GM12878 (cell line): ENCODE measurements around the gene CSTF1. TPM values are rescaled to one million over a fixed set of nuclear protein-coding genes. Genes with fewer than 3 reads are reported as not detected.

ENCODE experiments used
- ATAC-seq: fragments of 200-7000 bp; cut with Tn5 transposase; 3 replicates; pipeline ENCODE4 v1.9.1; 2020; ENCODE audit warnings: mild to moderate bottlenecking, moderate library complexity
- BruUV-seq: library from RNA; stranded (reverse); fragments of 400-500 nt; replicated peaks from 2 replicates; lab custom pipeline; 2021; lab: Mats Ljungman, UMichigan
- CTCF ChIA-PET: fragments of 300-600 bp; sonication (Branson Sonifier 250); formaldehyde crosslinking; extraction: SDS; loops from one replicate; lab custom pipeline; 2021; ENCODE audit warnings: inconsistent platforms; lab: Yijun Ruan, JAX
- POLR2A ChIA-PET: fragments of 350-600 bp; formaldehyde crosslinking; extraction: SDS; loops from one replicate; lab custom pipeline; 2021; ENCODE audit warnings: inconsistent platforms; lab: Charles Lee
- RAD21 ChIA-PET: fragments of 300-600 bp; sonication (Branson Sonifier 250); formaldehyde crosslinking; loops from one replicate; lab custom pipeline; 2023; ENCODE audit warnings: antibody characterized with exemption; ENCODE audit not compliant: unreplicated experiment; lab: Charles Lee
- SMC1A ChIA-PET: fragments of 300-600 bp; sonication (Branson Sonifier 250); formaldehyde crosslinking; loops from one replicate; lab custom pipeline; 2023; ENCODE audit not compliant: unreplicated experiment, uncharacterized antibody; lab: Charles Lee
- DNase-seq: peaks from one replicate; pipeline ENCODE4 v3.0.0-alpha.2; 2011; ENCODE audit warnings: low read depth, low spot score
- FAIRE-seq: peaks from 3 replicates; lab custom pipeline; 2011; peaks lifted over from hg19 to GRCh38; lab: Jason Lieb, UNC
- H2AFZ ChIP-seq: 2 replicates; pipeline ENCODE4 v1.6.0; 2011; ENCODE audit warnings: low read depth, low read length, control low read depth; ENCODE audit not compliant: control insufficient read depth
- H3K27ac ChIP-seq: 2 replicates; pipeline ENCODE4 v1.5.1; 2011; ENCODE audit warnings: control low read depth; ENCODE audit not compliant: control insufficient read depth, insufficient read depth
- H3K27me3 ChIP-seq, 2 experiments: replicated peaks in 1 of 2; 2 replicates each; pipeline versions ENCODE4 v1.6.0 to v1.6.1; 2011; ENCODE audit warnings: low read length in 1 of 2; ENCODE audit not compliant: control insufficient read depth in 2 of 2, insufficient read depth in 2 of 2
- H3K36me3 ChIP-seq, 2 experiments: 2 replicates each; pipeline ENCODE4 v1.5.1; 2011; ENCODE audit warnings: low read length in 1 of 2; ENCODE audit not compliant: control insufficient read depth in 2 of 2, insufficient read depth in 2 of 2
- H3K4me1 ChIP-seq: 2 replicates; pipeline ENCODE4 v1.6.1; 2011; ENCODE audit warnings: mild to moderate bottlenecking, low read length, moderate library complexity, mixed read lengths; ENCODE audit not compliant: control insufficient read depth, insufficient read depth
- H3K4me2 ChIP-seq: 2 replicates; pipeline ENCODE4 v1.6.0; 2011; ENCODE audit warnings: control low read depth; ENCODE audit not compliant: control insufficient read depth, insufficient read depth
- H3K4me3 ChIP-seq: fragments of 200-600 bp; sonication (generic); 2 replicates; pipeline ENCODE4 v1.5.1; 2016
- H3K79me2 ChIP-seq: 2 replicates; pipeline ENCODE4 v1.6.0; 2011; ENCODE audit warnings: low read length; ENCODE audit not compliant: control insufficient read depth, insufficient read depth
- H3K9ac ChIP-seq: 2 replicates; pipeline ENCODE4 v1.8.0; 2011; ENCODE audit warnings: low read length, control low read depth, mixed read lengths; ENCODE audit not compliant: control insufficient read depth, insufficient read depth
- H3K9me3 ChIP-seq: replicated peaks from 3 replicates; pipeline ENCODE4 v1.5.1; 2011; ENCODE audit warnings: mild to moderate bottlenecking, low read length; ENCODE audit not compliant: control insufficient read depth, insufficient read depth
- H4K20me1 ChIP-seq: 2 replicates; pipeline ENCODE4 v1.6.0; 2011; ENCODE audit not compliant: control insufficient read depth, insufficient read depth
- ATF7 ChIP-seq: fragments of 450-650 bp; IDR thresholded peaks from 2 replicates; pipeline ENCODE4 v1.6.1; 2016; ENCODE audit warnings: low read depth, mild to moderate bottlenecking
- CREB1 ChIP-seq: IDR thresholded peaks from 2 replicates; pipeline ENCODE4 v1.6.1; 2012; ENCODE audit warnings: low read depth, mild to moderate bottlenecking, inconsistent platforms
- EZH2 ChIP-seq: IDR thresholded peaks from 2 replicates; pipeline ENCODE4 v1.6.1; 2012; ENCODE audit warnings: low read depth, mild to moderate bottlenecking, control low read depth, inconsistent platforms, low read length, borderline replicate concordance; ENCODE audit not compliant: control insufficient read depth
- IKZF1 ChIP-seq: fragments of 450-650 bp; conservative IDR thresholded peaks from 2 replicates; pipeline ENCODE4 v1.6.1; 2017; ENCODE audit warnings: antibody characterized with exemption, mild to moderate bottlenecking
- IRF4 ChIP-seq: IDR thresholded peaks from 2 replicates; pipeline ENCODE4 v1.6.1; 2011; ENCODE audit warnings: low read depth, low read length
- SP1 ChIP-seq: IDR thresholded peaks from one replicate; pipeline ENCODE4 v1.6.1; 2011; ENCODE audit warnings: low read depth, low read length
- SREBF2 ChIP-seq: IDR thresholded peaks from 2 replicates; pipeline ENCODE4 v1.6.1; 2012; ENCODE audit warnings: mild to moderate bottlenecking, low read length
- TARDBP ChIP-seq: IDR thresholded peaks from 2 replicates; pipeline ENCODE4 v1.6.1; 2016; ENCODE audit warnings: borderline replicate concordance
- WGBS: methylation state at CpG from one replicate; pipeline ENCODE4 v1.1.6; 2016; ENCODE audit warnings: low lambda C conversion rate; ENCODE audit not compliant: insufficient replicate concordance, insufficient coverage; ENCODE audit errors: missing lambda C conversion rate; 5-methylcytosine and 5-hydroxymethylcytosine counted together
- in situ Hi-C: fragments of 300-500 bp; cut with MboI; formaldehyde crosslinking; loops from 9 replicates; pipeline ENCODE4 v1.14.3; 2018; ENCODE audit warnings: mixed read lengths
- intact Hi-C: fragments of 100-400 bp; cut with micrococcal nuclease; formaldehyde crosslinking; loops from one replicate; pipeline ENCODE4 v1.14.2; 2022; ENCODE audit not compliant: unreplicated experiment
- polyA plus RNA-seq, 11 experiments: library from polyadenylated mRNA; depleted of rRNA in 4 of 11; unstranded in 6 of 11; stranded (reverse) in 5 of 11; fragments of >200 nt; fragmentation: Nextera tagmentation in 4 of 11; fragmentation: Illumina TruSeq in 1 of 11; extraction: Ambion mirVana in 4 of 11; extraction: Trizol in 1 of 11; gene quantifications; 1 replicate in 1 of 11; 2 replicates in 10 of 11; pipeline versions ENCODE4 v1.2.1 to v1.2.3, GENCODE V29; 2011 to 2016; ENCODE audit warnings: inconsistent platforms in 2 of 11, missing spikeins in 2 of 11, low read depth in 1 of 11
- total RNA-seq, 4 experiments: library from RNA; depleted of rRNA in 3 of 4; stranded (reverse); fragments of >200 nt in 3 of 4; fragmentation: Illumina TruSeq in 1 of 4; extraction: Trizol in 1 of 4; gene quantifications; 2 replicates each; pipeline versions ENCODE4 v1.2.1 to v1.2.3, GENCODE V29; 2013 to 2021
- TF ChIP-seq, protein P1 (sequence below): IDR thresholded peaks from 2 replicates; pipeline ENCODE4 v1.6.1; 2012; ENCODE audit warnings: low read depth, low read length, improper control_type of control experiment
- TF ChIP-seq, protein P2 (sequence below): fragments of 450-650 bp; IDR thresholded peaks from 2 replicates; pipeline ENCODE4 v1.6.1; 2017; ENCODE audit warnings: mild to moderate bottlenecking, low read depth, inconsistent platforms; ENCODE audit not compliant: poor library complexity, severe bottlenecking

Gene CSTF1
- total and polyA plus RNA-seq, 10 of the 15 experiments (the other 5 are each of a cell fraction or from before 2014, with no cell fraction given) = 41.8 to 89.1 (median 50.1) TPM

DNA sequence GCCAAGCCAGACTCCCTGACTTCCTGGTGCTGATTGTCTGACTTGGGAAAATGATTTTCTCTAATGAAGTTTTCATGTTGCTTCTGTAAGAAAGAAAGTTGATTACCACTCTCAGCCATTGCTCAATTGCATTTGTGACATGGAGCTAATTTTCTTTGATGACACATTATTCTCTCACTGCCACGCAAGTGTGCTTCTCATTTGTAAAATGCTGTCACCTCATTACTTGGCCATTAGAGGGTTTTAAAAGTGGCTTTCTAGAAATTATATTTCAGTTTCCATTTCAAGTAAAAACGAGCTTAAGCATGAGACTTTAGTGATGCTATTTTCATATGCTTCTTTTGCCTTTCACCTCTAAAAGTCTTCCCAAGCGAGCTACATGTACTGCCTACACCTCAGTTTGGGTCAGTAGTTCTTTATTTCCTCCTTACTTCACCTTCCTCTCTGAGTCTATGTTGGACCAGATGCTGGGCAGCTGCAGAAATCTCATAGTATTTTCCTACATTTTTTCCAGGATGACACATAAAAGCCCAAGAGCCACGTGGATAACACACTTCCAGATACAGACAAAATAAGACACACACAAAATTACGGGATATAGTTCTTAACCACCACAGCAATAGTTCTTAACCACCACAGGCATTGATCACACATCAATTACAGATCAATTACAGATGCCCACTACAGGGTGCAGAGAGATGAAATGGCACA, 39.9 kb upstream of the CSTF1 start:
- Histone ChIP-seq H3K27me3 (peaks cover 0 to 10% of the 10 kb centered on the region in 2 experiments; a peak in 1 of 4 replicates), H3K4me3 (no peak overlapping the region), H3K4me2 (no peak overlapping the region), H3K4me1 (no peaks in the 10 kb centered on the region), H3K9ac (no peak overlapping the region), H2AFZ (no peak overlapping the region), H3K79me2 (no peaks in the 10 kb centered on the region), H3K27ac (no peak overlapping the region), H4K20me1 (no peaks in the 10 kb centered on the region), H3K36me3 (no peaks in the 10 kb centered on the region), H3K9me3 (no peaks in the 10 kb centered on the region)
- BruUV-seq = no TSS peak
- TF ChIP-seq CREB1 (0 out of 2 replicates have a peak, but pooled peaks have one; percentile 28), ATF7 (peak; percentile 27; the same call in 1 of the 2 replicates), EZH2 (no peak)
- intact Hi-C loops = no loop called here
- POLR2A ChIA-PET = no interaction called here
- SMC1A ChIA-PET = interaction anchor here (1.0 kb wide), 1 partner anchor 8 kb away, joined by 4 read pairs; no protein-coding TSS in a partner anchor
- RAD21 ChIA-PET = interaction anchor here (0.8 kb wide), 1 partner anchor 8 kb away, joined by 3 read pairs; no protein-coding TSS in a partner anchor
- FAIRE-seq (no peak), DNase-seq (no peak), ATAC-seq (no peak)
- in situ Hi-C loops = no loop called here
- CTCF ChIA-PET = interaction anchor here (1.0 to 1.4 kb wide), 2 partner anchors 9 to 23 kb away, joined by 4 read pairs; no protein-coding TSS in a partner anchor
- WGBS = 5% methylated on average over 5 of the region's 5 CpGs

DNA sequence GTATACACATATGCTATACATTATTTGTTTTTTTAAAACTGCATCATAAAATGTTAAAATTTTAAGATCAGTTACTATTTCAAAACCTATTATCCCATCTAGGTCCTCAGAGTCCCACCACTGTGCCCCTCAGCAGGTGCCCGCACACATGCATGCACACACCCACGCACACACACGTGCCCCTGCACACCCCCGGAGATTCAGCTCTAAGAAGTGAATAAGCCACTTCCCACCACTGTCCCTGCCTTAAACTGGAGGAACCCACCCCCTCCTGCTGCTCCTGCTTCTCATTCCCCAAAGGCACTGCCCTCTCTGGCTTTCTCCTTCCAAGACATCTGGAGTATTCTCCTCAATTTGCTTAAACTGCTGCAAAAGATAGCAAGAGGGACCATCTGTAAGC, 39.1 kb upstream of the CSTF1 start:
- H3K9me3 ChIP-seq = no peaks in the 10 kb centered on the region
- H3K4me3 ChIP-seq = no peak overlapping the region
- no peak for ATAC-seq
- intact Hi-C loops (no loop called here), in situ Hi-C loops (no loop called here)
- no peak for FAIRE-seq
- no peak for DNase-seq
- no peak overlapping the region for H3K27ac ChIP-seq
- no peaks in the 10 kb centered on the region for H4K20me1 ChIP-seq
- no peaks in the 10 kb centered on the region for H3K79me2 ChIP-seq
- 33% methylated on average over 4 of the region's 4 CpGs for WGBS
- H3K4me2 ChIP-seq = no peak overlapping the region
- H3K27me3 ChIP-seq = peaks cover 0 to 3% of the 10 kb centered on the region in 2 experiments; a peak in 1 of 4 replicates
- BruUV-seq = no TSS peak
- no peak overlapping the region for H2AFZ ChIP-seq
- no peak overlapping the region for H3K9ac ChIP-seq
- H3K36me3 ChIP-seq = no peaks in the 10 kb centered on the region
- H3K4me1 ChIP-seq = no peaks in the 10 kb centered on the region
- CTCF ChIA-PET = no interaction called here
- SMC1A ChIA-PET = no interaction called here
- RAD21 ChIA-PET = no interaction called here
- POLR2A ChIA-PET = no interaction called here
- no peak for TF ChIP-seq SREBF2
- TF ChIP-seq, protein P1, sequence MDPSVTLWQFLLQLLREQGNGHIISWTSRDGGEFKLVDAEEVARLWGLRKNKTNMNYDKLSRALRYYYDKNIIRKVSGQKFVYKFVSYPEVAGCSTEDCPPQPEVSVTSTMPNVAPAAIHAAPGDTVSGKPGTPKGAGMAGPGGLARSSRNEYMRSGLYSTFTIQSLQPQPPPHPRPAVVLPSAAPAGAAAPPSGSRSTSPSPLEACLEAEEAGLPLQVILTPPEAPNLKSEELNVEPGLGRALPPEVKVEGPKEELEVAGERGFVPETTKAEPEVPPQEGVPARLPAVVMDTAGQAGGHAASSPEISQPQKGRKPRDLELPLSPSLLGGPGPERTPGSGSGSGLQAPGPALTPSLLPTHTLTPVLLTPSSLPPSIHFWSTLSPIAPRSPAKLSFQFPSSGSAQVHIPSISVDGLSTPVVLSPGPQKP = no peak
- no peak for TF ChIP-seq SP1
- TF ChIP-seq TARDBP = no peak
- no peak for TF ChIP-seq IKZF1
- TF ChIP-seq, protein P2, sequence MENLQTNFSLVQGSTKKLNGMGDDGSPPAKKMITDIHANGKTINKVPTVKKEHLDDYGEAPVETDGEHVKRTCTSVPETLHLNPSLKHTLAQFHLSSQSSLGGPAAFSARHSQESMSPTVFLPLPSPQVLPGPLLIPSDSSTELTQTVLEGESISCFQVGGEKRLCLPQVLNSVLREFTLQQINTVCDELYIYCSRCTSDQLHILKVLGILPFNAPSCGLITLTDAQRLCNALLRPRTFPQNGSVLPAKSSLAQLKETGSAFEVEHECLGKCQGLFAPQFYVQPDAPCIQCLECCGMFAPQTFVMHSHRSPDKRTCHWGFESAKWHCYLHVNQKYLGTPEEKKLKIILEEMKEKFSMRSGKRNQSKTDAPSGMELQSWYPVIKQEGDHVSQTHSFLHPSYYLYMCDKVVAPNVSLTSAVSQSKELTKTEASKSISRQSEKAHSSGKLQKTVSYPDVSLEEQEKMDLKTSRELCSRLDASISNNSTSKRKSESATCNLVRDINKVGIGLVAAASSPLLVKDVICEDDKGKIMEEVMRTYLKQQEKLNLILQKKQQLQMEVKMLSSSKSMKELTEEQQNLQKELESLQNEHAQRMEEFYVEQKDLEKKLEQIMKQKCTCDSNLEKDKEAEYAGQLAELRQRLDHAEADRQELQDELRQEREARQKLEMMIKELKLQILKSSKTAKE = no peak
- TF ChIP-seq IRF4 = no peak
